Uterus (tissue), 4 donors: ENCODE data around the gene CSPG4. TPM values are rescaled to one million over a fixed set of nuclear protein-coding genes. Genes with fewer than 3 reads are reported as not detected.
"Not testable (repeated sequence)": the region's sequence is repeated elsewhere in the genome, so short reads cannot be mapped to it uniquely, and the experiment has no call there.

Source experiments
- DNase-seq, 2 donors: peaks; one replicate each; pipeline ENCODE4 v3.0.0-alpha.2; 2019 to 2020
- H3K27ac ChIP-seq, 2 donors: fragments of 200-600 bp; sonication (generic); 1 replicate in 1 of 2; 2 replicates in 1 of 2; pipeline ENCODE4 v1.5.1; 2016 to 2018
- H3K27me3 ChIP-seq, 2 donors: fragments of 200-600 bp; sonication (generic); one replicate each; pipeline ENCODE4 v1.5.1; 2018 to 2019; ENCODE audit warnings: control low read depth in 1 of 2
- H3K36me3 ChIP-seq, 2 donors: fragments of 200-600 bp; sonication (generic); one replicate each; pipeline ENCODE4 v1.5.1; 2019; ENCODE audit warnings: control low read depth in 1 of 2
- H3K4me1 ChIP-seq, 2 donors: fragments of 200-600 bp; sonication (generic); one replicate each; pipeline ENCODE4 v1.5.1; 2018 to 2019; ENCODE audit warnings: control low read depth in 1 of 2
- H3K4me3 ChIP-seq, 2 donors: fragments of 200-600 bp; sonication (generic); 1 replicate in 1 of 2; 2 replicates in 1 of 2; pipeline ENCODE4 v1.5.1; 2018 to 2019; ENCODE audit warnings: mild to moderate bottlenecking in 1 of 2
- H3K9me3 ChIP-seq, 2 donors: fragments of 200-600 bp; sonication (generic); one replicate each; pipeline ENCODE4 v1.5.1; 2019; ENCODE audit warnings: control low read depth in 1 of 2
- CTCF ChIP-seq, 4 experiments: fragments of 200-600 bp in 2 of 4; fragments of 450-650 bp in 2 of 4; sonication (generic) in 2 of 4; IDR thresholded peaks; one replicate each; pipeline ENCODE4 v1.5.1; 2016 to 2019; ENCODE audit warnings: antibody characterized with exemption in 4 of 4, mild to moderate bottlenecking in 2 of 4, moderate library complexity in 1 of 4
- POLR2A ChIP-seq, 2 donors: fragments of 450-650 bp; IDR thresholded peaks; one replicate each; pipeline ENCODE4 v1.6.1; 2016; ENCODE audit warnings: antibody characterized with exemption in 2 of 2, mild to moderate bottlenecking in 1 of 2, moderate library complexity in 1 of 2
- intact Hi-C: fragments of 100-400 bp; cut with DNase I; formaldehyde crosslinking; loops from one replicate; pipeline ENCODE4 v1.15.1; 2023; ENCODE audit warnings: low total_unique reads
- total RNA-seq, 4 donors: library from RNA; depleted of rRNA in 3 of 4; stranded (reverse); fragments of >200 nt in 3 of 4; gene quantifications; one replicate each; pipeline versions ENCODE4 v1.1.0 to v1.2.4, GENCODE V29; 2014 to 2023
- donor health status: DM: yes; HTN: yes; CAD: no.

The CSPG4 gene
- total RNA-seq, 4 donors from 2014 or later, result 10.3 to 62.4 (median 46.7) TPM

GRCh38 chr15:75704618-75705017 lies 8.0 kb downstream of the CSPG4 start:
- Histone ChIP-seq H3K27ac (peak overlapping the region; percentile 47 to 75), H3K4me3 (no peak overlapping the region), H3K9me3 (no peaks in the 10 kb centered on the region), H3K27me3 (no peaks in the 10 kb centered on the region), H3K4me1 (peaks cover 4 to 28% of the 10 kb centered on the region in 2 donors), H3K36me3 (no peaks in the 10 kb centered on the region)
- DNase-seq, result no peak
- no peak for TF ChIP-seq CTCF (IDR thresholded peaks at IDR 0.05)
- no peak for TF ChIP-seq POLR2A (IDR thresholded peaks at IDR 0.05)
- intact Hi-C loops, result no loop called here

DNA sequence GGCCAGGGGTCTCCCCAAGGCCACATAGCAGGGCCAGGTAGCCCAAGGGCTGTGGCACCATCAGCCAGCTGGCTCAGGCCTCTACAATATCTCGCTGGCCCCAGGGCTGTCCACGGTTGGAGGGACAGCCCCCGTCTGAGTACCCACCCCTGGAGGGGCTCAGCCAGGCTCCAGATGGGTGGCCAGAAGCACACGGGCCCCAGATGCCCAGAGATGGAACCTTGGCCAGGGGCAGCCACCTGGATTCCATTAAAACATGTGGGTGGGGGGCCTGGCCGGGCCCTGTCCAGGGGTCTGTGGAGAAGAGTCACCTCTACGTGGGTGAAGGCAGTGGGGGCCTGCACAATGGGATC lies 8.4 kb downstream of the CSPG4 start:
- Histone ChIP-seq H3K27ac (peak overlapping the region; percentile 47 to 75), H3K36me3 (no peaks in the 10 kb centered on the region), H3K27me3 (no peaks in the 10 kb centered on the region), H3K4me1 (peaks cover 4 to 28% of the 10 kb centered on the region in 2 donors), H3K9me3 (no peaks in the 10 kb centered on the region), H3K4me3 (no peak overlapping the region)
- intact Hi-C loops, result no loop called here
- TF ChIP-seq CTCF (IDR thresholded peaks at IDR 0.05) (no peak), POLR2A (IDR thresholded peaks at IDR 0.05) (no peak)
- DNase-seq, result no peak

DNA sequence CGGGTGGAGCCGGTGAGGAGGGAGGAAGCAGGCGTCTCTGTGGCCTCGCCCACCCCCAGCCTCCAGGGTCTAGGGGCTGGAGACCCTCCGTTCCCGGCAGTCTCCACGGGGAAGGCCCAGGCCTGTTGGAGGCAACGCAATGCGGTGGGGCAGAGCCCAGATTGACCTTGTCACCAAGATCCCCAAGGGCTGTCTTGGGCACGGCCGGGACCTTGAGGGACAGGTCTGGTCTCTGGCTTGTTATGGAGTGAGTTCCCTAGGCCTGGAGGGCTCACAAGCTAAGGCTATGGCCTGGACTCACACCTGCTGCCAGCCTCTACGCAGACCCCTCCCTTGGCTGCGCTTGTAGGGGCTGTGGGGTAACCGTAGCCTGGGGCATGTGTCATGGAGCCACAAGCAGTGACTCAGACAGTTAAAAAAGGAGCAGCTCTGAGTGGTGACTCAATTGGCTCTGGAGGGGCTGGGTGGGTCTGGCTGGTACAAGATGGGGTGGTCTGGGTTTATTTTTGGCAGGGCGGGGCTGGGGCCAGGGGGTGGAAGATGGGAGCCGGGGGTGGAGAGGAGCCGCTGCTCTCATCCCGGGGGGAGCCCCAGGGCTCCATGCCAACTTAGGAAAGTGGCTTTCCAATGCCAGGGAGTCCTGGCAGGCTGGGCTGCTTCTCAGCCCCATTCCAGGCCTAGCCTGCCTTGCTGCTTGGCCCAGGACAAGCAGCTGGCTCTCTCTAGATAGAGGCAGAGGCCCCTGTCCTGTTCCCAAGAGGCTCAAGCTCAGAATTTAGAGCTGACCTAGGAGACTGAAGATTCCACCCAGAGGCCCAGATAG lies 9.0 kb downstream of the CSPG4 start:
- H3K27ac ChIP-seq, result peak overlapping the region; percentile 47 to 76
- H3K4me3 ChIP-seq, intact Hi-C loops, H3K27me3 ChIP-seq, H3K9me3 ChIP-seq, H3K36me3 ChIP-seq, DNase-seq: not testable (repeated sequence)
- H3K4me1 ChIP-seq, result peaks cover 4 to 28% of the 10 kb centered on the region in 2 donors

DNA sequence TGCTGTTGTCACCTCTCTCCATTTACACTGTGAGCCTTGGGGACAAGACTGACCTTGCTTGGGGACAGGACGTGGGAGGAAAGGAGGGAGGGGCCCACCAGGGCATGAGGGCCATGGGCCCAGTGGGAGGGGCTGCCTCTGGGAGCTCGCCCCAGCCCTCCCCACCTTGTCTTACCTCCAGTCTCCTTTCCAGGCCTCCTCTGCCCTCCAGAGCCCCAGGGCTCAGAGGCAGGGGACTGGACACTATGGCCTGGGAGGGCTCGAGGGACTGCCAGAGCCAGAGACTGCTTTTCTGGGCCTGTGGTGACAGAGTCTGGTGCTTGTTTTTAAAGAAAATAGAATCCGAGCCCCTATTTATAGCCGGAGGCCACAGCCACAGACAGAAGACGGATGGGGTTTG lies 10.2 kb downstream of the CSPG4 start:
- intact Hi-C loops, result no loop called here

GRCh38 chr15:75701071-75702003 lies 11.3 kb downstream of the CSPG4 start:
- H3K27me3 ChIP-seq, H3K4me3 ChIP-seq, intact Hi-C loops, H3K9me3 ChIP-seq, DNase-seq, H3K36me3 ChIP-seq: not testable (repeated sequence)
- peak overlapping the region; percentile 91 to 92 for H3K27ac ChIP-seq
- H3K4me1 ChIP-seq, result peaks cover 4 to 45% of the 10 kb centered on the region in 2 donors

More for the DNA sequence above, 10.2 kb downstream of the CSPG4 start:
- no peak for TF ChIP-seq POLR2A (IDR thresholded peaks at IDR 0.05)
- no peak for TF ChIP-seq CTCF (IDR thresholded peaks at IDR 0.05)
- Histone ChIP-seq H3K36me3 (no peaks in the 10 kb centered on the region), H3K27ac (peak overlapping the region; percentile 91 to 92), H3K4me1 (peaks cover 4 to 34% of the 10 kb centered on the region in 2 donors), H3K4me3 (no peak overlapping the region), H3K9me3 (no peaks in the 10 kb centered on the region), H3K27me3 (no peaks in the 10 kb centered on the region)
- no peak for DNase-seq

GRCh38 chr15:75699961-75700874 lies 12.4 kb downstream of the CSPG4 start:
- H3K36me3 ChIP-seq, H3K9me3 ChIP-seq, intact Hi-C loops, H3K4me3 ChIP-seq, H3K27me3 ChIP-seq: not testable (repeated sequence)
- Histone ChIP-seq H3K4me1 (peaks cover 4 to 56% of the 10 kb centered on the region in 2 donors), H3K27ac (peak overlapping the region; percentile 91 to 92)
- DNase-seq, result peak; percentile 71 to 76

DNA sequence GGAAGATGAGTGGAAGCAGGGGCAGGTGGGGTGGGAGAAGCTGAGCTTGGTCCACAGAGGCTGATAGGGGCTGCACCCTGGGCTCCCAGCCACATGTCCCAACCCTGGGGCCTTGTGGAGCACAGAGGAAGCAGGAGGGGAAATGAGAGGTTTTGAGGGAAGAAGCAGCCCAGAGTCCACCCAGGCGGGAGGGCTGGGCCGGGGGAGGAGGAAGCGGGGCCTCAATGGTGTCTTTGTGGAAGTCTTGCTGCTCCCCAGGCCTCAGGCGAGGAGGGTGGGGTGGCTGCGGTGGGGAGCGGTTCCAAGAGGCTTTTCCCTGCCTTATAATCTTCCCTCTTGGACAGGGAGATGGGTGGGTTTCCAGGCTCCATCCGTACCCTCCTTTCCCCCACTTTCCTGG lies 13.1 kb downstream of the CSPG4 start:
- H3K36me3 ChIP-seq, H3K4me3 ChIP-seq, DNase-seq, H3K27me3 ChIP-seq, H3K9me3 ChIP-seq, intact Hi-C loops: not testable (repeated sequence)
- H3K4me1 ChIP-seq, result peaks cover 4 to 58% of the 10 kb centered on the region in 2 donors
- peak overlapping the region; percentile 91 to 92 for H3K27ac ChIP-seq

DNA sequence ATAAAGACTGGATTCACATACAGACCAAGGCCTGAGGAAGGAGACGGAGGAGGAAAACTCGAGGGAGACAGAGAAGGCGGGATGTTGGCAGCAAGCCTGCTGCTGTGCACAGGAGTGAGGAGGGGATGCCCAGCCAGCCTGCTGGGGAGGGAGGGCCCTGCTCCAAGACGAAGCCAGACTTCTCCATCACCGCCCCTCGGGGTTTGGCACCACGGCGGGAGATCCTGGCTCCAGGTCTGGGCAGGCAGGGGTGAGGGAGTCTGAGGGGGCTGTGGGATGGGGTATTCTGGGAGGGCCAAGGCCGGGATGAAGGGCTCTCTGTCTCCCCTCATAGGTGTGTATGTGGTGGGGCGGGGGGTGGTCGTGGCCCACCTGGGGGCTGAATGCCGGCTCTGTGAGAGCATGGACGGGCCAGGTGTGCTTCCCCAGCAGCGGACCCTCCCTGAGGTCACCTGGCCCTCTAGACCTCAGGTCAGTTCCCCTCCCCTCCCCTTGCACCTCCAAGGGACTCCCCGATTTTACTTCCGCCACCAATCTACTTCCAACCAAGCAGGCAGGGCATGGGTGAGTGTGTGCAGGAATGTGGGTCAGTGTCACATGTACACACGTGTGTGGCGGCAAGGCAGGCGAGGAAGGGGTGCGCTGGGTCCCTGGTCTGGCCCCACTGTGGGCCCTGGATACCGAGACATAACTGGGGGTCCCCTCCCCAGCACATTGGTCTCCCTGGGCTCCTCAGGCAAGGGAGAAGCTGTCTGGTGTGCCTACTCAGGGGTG lies 14.5 kb downstream of the CSPG4 start:
- H3K36me3 ChIP-seq, H3K27me3 ChIP-seq, H3K9me3 ChIP-seq, intact Hi-C loops, H3K4me3 ChIP-seq: not testable (repeated sequence)
- Histone ChIP-seq H3K27ac (peak overlapping the region; percentile 91 to 92), H3K4me1 (peaks cover 4 to 67% of the 10 kb centered on the region in 2 donors)
- peak; percentile 66 to 68 for DNase-seq
